Measurements from ENCODE around the gene POU2AF1. TPM values are rescaled to one million over a fixed set of nuclear protein-coding genes. Genes with fewer than 3 reads are reported as not detected.

POU2AF1 gene
- total and polyA plus RNA-seq, 2 of the 13 experiments (the other 11 are each of a cell fraction or from before 2014, with no cell fraction given): 1.9 to 3.6 TPM

- TF ChIP-seq JUNB (CRISPR knock-in tag; IDR thresholded peaks at IDR 0.05; ENCODE audit: borderline replicate concordance): no peak
- TF ChIP-seq FIP1L1 (IDR thresholded peaks at IDR 0.05; ENCODE audit: borderline replicate concordance, insufficient read depth, low read depth, low read length): no peak
- no peak for TF ChIP-seq ZNF572 (CRISPR knock-in tag; IDR thresholded peaks at IDR 0.05)
- no peak for TF ChIP-seq SRY (CRISPR knock-in tag; IDR thresholded peaks at IDR 0.05)
- TF ChIP-seq SOX5 (CRISPR knock-in tag; IDR thresholded peaks at IDR 0.05; ENCODE audit: borderline replicate concordance): peak; percentile 94
- peak; percentile 78 for TF ChIP-seq ZGPAT (CRISPR knock-in tag; IDR thresholded peaks at IDR 0.05)
- TF ChIP-seq LRRFIP1 (CRISPR knock-in tag; conservative IDR thresholded peaks at IDR 0.05): no peak
- no peak for TF ChIP-seq LCORL (IDR thresholded peaks at IDR 0.05)
- peak; percentile 94 for TF ChIP-seq LCORL (CRISPR knock-in tag; IDR thresholded peaks at IDR 0.05)
- TF ChIP-seq ZUFSP (CRISPR knock-in tag; IDR thresholded peaks at IDR 0.05; ENCODE audit: borderline replicate concordance): no peak
- TF ChIP-seq ZNF280B (CRISPR knock-in tag; IDR thresholded peaks at IDR 0.05; ENCODE audit: borderline replicate concordance): no peak; the same call in 1 of the 2 replicates
- TF ChIP-seq ZNF543 (CRISPR knock-in tag; IDR thresholded peaks at IDR 0.05): no peak
- TF ChIP-seq ZXDC (CRISPR knock-in tag; IDR thresholded peaks at IDR 0.05): peak; percentile 62; the same call in 1 of the 2 replicates
- TF ChIP-seq ZNF564 (CRISPR knock-in tag; IDR thresholded peaks at IDR 0.05): peak; percentile 59; the same call in 1 of the 2 replicates
- no peak; the same call in 1 of the 2 replicates for TF ChIP-seq ZIK1 (CRISPR knock-in tag; IDR thresholded peaks at IDR 0.05; ENCODE audit: borderline replicate concordance, low read depth)
- no peak for TF ChIP-seq ATF5 (CRISPR knock-in tag; IDR thresholded peaks at IDR 0.05; ENCODE audit: low read depth)
- TF ChIP-seq NAIF1 (CRISPR knock-in tag; IDR thresholded peaks at IDR 0.05; ENCODE audit: borderline replicate concordance): no peak
- no peak for TF ChIP-seq CREBL2 (CRISPR knock-in tag; IDR thresholded peaks at IDR 0.05; ENCODE audit: borderline replicate concordance)
Measured at GRCh38 chr11:111395081-111395480, 16.0 kb upstream of the POU2AF1 start (continued).
